IMR-90 (cell line): ENCODE measurements around the gene FAM53B.

ENCODE experiments used
- CTCF ChIP-seq: conservative IDR thresholded peaks from 2 replicates; pipeline ENCODE4 v1.5.1; 2012; ENCODE audit warnings: mild to moderate bottlenecking, low read depth, low read length, improper control_type of control experiment
- FOS ChIP-seq: fragments of 150-350 bp; IDR thresholded peaks from 2 replicates; pipeline ENCODE4 v1.6.1; 2016; ENCODE audit warnings: low read depth, low read length
- RAD21 ChIP-seq: IDR thresholded peaks from 2 replicates; pipeline ENCODE4 v1.6.1; 2012; ENCODE audit warnings: low read length, improper control_type of control experiment
- RCOR1 ChIP-seq: IDR thresholded peaks from 2 replicates; pipeline ENCODE4 v1.6.1; 2012; ENCODE audit warnings: mild to moderate bottlenecking, low read length, improper control_type of control experiment; ENCODE audit not compliant: insufficient replicate concordance
- RFX5 ChIP-seq: IDR thresholded peaks from 2 replicates; pipeline ENCODE4 v1.8.0; 2012; ENCODE audit warnings: low read depth, mild to moderate bottlenecking, low read length, moderate library complexity

DNA sequence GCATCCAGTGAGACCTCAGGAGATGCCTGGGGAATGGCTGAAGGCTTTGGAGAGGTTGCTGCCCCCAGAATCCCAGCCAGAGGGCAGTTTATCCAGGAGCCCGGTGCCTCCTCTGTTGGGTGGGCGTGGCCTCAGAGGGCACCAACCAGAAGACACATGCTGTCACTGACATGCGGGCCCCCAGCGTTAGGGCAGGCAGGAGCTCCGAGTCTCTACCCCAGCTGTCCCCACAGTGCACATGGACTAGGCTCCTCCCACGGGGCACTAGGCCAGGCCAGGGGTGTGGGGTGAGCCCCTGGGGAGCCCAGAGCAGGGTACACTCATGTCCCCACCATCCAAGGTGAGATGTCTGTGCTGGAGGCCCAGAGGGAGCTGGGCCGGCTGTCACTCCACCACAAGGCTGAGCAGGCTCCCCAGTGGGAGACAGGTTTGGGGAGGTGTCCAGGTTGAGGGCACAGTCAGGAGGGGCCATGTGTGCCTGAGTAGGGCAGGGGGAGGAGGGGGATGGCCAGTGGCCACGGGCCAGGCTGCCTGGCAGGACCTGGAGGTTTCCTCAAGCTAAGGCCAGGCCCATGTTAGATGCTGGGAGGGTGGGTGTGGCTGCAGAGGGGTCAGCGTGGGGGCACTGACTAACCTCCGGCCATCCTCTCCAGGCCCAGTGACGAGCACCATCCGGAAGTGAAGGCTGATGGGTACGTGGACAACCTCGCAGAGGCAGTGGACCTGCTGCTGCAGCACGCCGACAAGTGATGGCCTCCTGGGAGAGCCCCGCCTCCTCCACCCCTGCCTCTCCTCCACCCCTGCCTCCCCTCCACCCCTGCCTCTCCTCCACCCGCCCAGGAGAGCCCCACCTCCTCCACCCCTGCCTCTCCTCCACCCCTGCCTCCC lies 131.3 kb downstream of the FAM53B start:
- no peak for TF ChIP-seq CTCF
- no peak for TF ChIP-seq RAD21
- no peak for TF ChIP-seq RCOR1
- TF ChIP-seq FOS = no peak
- no peak for TF ChIP-seq RFX5
